Prostate gland (tissue), 2 donors: Measurements from ENCODE around the gene USP17L21.
"Not testable (repeated sequence)": the region's sequence is repeated elsewhere in the genome, so short reads cannot be mapped to it uniquely, and the experiment has no call there.

Experiments used
- CTCF ChIP-seq, 4 experiments: fragments of 200-600 bp in 2 of 4; fragments of 450-650 bp in 2 of 4; sonication (generic) in 2 of 4; IDR thresholded peaks; 1 replicate in 3 of 4; 2 replicates in 1 of 4; pipeline ENCODE4 v1.5.1; 2016 to 2019; ENCODE audit warnings: antibody characterized with exemption in 4 of 4, mild to moderate bottlenecking in 2 of 4, moderate library complexity in 2 of 4
- POLR2A ChIP-seq: fragments of 450-650 bp; IDR thresholded peaks from one replicate; pipeline ENCODE4 v1.6.1; 2016; ENCODE audit warnings: antibody characterized with exemption, mild to moderate bottlenecking
- POLR2AphosphoS5 ChIP-seq: sonication (generic); formaldehyde crosslinking; IDR thresholded peaks from one replicate; pipeline ENCODE4 v1.6.1; 2017; ENCODE audit warnings: antibody characterized with exemption

GRCh38 chr4:9271719-9272118, 9.0 kb downstream of the USP17L21 start:
- not testable (repeated sequence) for TF ChIP-seq CTCF (IDR thresholded peaks at IDR 0.05); POLR2AphosphoS5; POLR2A
